IMR-90 (cell line): ENCODE results near the gene PADI6. TPM values are rescaled to one million over a fixed set of nuclear protein-coding genes. Genes with fewer than 3 reads are reported as not detected.

ENCODE experiments used
- ATAC-seq: fragments of 200-7000 bp; cut with Tn5 transposase; 2 replicates; pipeline ENCODE4 v1.9.1; 2020; ENCODE audit warnings: low read depth, mild to moderate bottlenecking, moderate library complexity
- BruUV-seq: library from RNA; stranded (reverse); fragments of 400-500 nt; replicated peaks from 2 replicates; lab custom pipeline; 2021; lab: Mats Ljungman, UMichigan
- CTCF ChIA-PET: fragments of 300-600 bp; formaldehyde crosslinking; extraction: SDS; loops from one replicate; lab custom pipeline; 2021; ENCODE audit warnings: antibody characterized with exemption; lab: Yijun Ruan, JAX
- POLR2A ChIA-PET: fragments of 300-600 bp; sonication (Branson Sonifier 250); formaldehyde crosslinking; loops from one replicate; lab custom pipeline; 2022; ENCODE audit warnings: antibody characterized with exemption; ENCODE audit not compliant: unreplicated experiment; lab: Charles Lee
- DNase-seq: peaks from one replicate; pipeline ENCODE4 v3.0.0; 2013
- H2AFZ ChIP-seq: replicated peaks from 2 replicates; pipeline ENCODE3; 2013; ENCODE audit warnings: low read length, mild to moderate bottlenecking; ENCODE audit not compliant: poor library complexity
- H2AK5ac ChIP-seq: 2 replicates; pipeline ENCODE4 v1.6.1; 2013; ENCODE audit warnings: low read depth, low read length, inconsistent platforms
- H2AK9ac ChIP-seq: replicated peaks from 2 replicates; pipeline ENCODE3; 2013; ENCODE audit warnings: mild to moderate bottlenecking, low read depth, low read length, moderate library complexity; ENCODE audit not compliant: poor library complexity
- H2BK120ac ChIP-seq: 2 replicates; pipeline ENCODE4 v1.6.1; 2013; ENCODE audit warnings: low read depth, low read length, inconsistent platforms
- H2BK15ac ChIP-seq: 3 replicates; pipeline ENCODE4 v1.6.1; 2013; ENCODE audit warnings: low read depth, low read length, inconsistent platforms
- H2BK20ac ChIP-seq: 2 replicates; pipeline ENCODE4 v1.6.1; 2013; ENCODE audit warnings: low read depth, mild to moderate bottlenecking, inconsistent platforms, low read length, moderate library complexity
- H2BK5ac ChIP-seq: 2 replicates; pipeline ENCODE4 v1.6.1; 2013; ENCODE audit warnings: mild to moderate bottlenecking, low read depth, low read length, inconsistent platforms; ENCODE audit not compliant: poor library complexity, severe bottlenecking
- H3K14ac ChIP-seq: replicated peaks from 2 replicates; pipeline ENCODE4 v1.6.1; 2013; ENCODE audit warnings: low read depth, low read length, inconsistent platforms
- H3K18ac ChIP-seq: 2 replicates; pipeline ENCODE4 v1.6.1; 2013; ENCODE audit warnings: low read depth, low read length, control low read depth
- H3K23ac ChIP-seq: 2 replicates; pipeline ENCODE4 v1.6.1; 2013; ENCODE audit warnings: low read depth, low read length, inconsistent platforms
- H3K27ac ChIP-seq: 2 replicates; pipeline ENCODE4 v1.5.1; 2013; ENCODE audit warnings: mild to moderate bottlenecking, control low read depth, low read length; ENCODE audit not compliant: insufficient read depth
- H3K27me3 ChIP-seq: 2 replicates; pipeline ENCODE4 v1.6.1; 2013; ENCODE audit warnings: low read length; ENCODE audit not compliant: control insufficient read depth, insufficient read depth
- H3K36me3 ChIP-seq: 2 replicates; pipeline ENCODE4 v1.6.1; 2013; ENCODE audit warnings: low read length, mixed read lengths; ENCODE audit not compliant: control insufficient read depth, insufficient read depth
- H3K4ac ChIP-seq: 2 replicates; pipeline ENCODE4 v1.6.1; 2013; ENCODE audit warnings: low read depth, low read length, inconsistent platforms
- H3K4me1 ChIP-seq: 2 replicates; pipeline ENCODE4 v1.6.1; 2013; ENCODE audit warnings: low read length, mixed read lengths; ENCODE audit not compliant: control insufficient read depth, insufficient read depth
- H3K4me2 ChIP-seq: 2 replicates; pipeline ENCODE4 v1.6.1; 2013; ENCODE audit warnings: low read depth, mild to moderate bottlenecking, control low read depth, low read length, moderate library complexity
- H3K4me3 ChIP-seq: 2 replicates; pipeline ENCODE4 v1.5.1; 2013; ENCODE audit warnings: low read depth, mild to moderate bottlenecking, control low read depth, low read length, moderate library complexity; ENCODE audit not compliant: insufficient read depth
- H3K56ac ChIP-seq: 2 replicates; pipeline ENCODE4 v1.6.1; 2013; ENCODE audit warnings: low read length, inconsistent platforms; ENCODE audit not compliant: insufficient read depth; ENCODE audit errors: extremely low read depth
- H3K79me1 ChIP-seq, 2 experiments: 2 replicates each; pipeline ENCODE4 v1.6.1; 2013; ENCODE audit warnings: low read length in 2 of 2, inconsistent platforms in 1 of 2, low read depth in 1 of 2
- H3K9ac ChIP-seq: 2 replicates; pipeline ENCODE4 v1.6.1; 2013; ENCODE audit warnings: low read depth, low read length, control low read depth
- H3K9me1 ChIP-seq: 2 replicates; pipeline ENCODE4 v1.6.1; 2013; ENCODE audit warnings: low read length, inconsistent platforms; ENCODE audit not compliant: insufficient read depth
- H3K9me3 ChIP-seq: 2 replicates; pipeline ENCODE4 v1.6.1; 2013; ENCODE audit warnings: low read length; ENCODE audit not compliant: control insufficient read depth, insufficient read depth
- H4K20me1 ChIP-seq: 2 replicates; pipeline ENCODE4 v1.6.1; 2013; ENCODE audit warnings: low read length, inconsistent platforms; ENCODE audit not compliant: insufficient read depth
- H4K5ac ChIP-seq: 2 replicates; pipeline ENCODE4 v1.6.1; 2013; ENCODE audit warnings: mild to moderate bottlenecking, low read depth, low read length, control low read depth
- H4K8ac ChIP-seq, 2 experiments: 2 replicates each; pipeline ENCODE4 v1.6.1; 2013; ENCODE audit warnings: low read depth in 2 of 2, low read length in 2 of 2, control low read depth in 1 of 2, inconsistent platforms in 1 of 2
- H4K91ac ChIP-seq: 2 replicates; pipeline ENCODE4 v1.6.1; 2013; ENCODE audit warnings: low read depth, low read length, inconsistent platforms; ENCODE audit not compliant: insufficient read depth
- BHLHE40 ChIP-seq: fragments of 150-350 bp; IDR thresholded peaks from 2 replicates; pipeline ENCODE4 v1.6.1; 2016; ENCODE audit warnings: mild to moderate bottlenecking, low read depth, low read length
- CHD1 ChIP-seq: IDR thresholded peaks from 2 replicates; pipeline ENCODE4 v1.6.1; 2012; ENCODE audit warnings: low read depth, low read length, improper control_type of control experiment
- CTCF ChIP-seq: conservative IDR thresholded peaks from 2 replicates; pipeline ENCODE4 v1.5.1; 2012; ENCODE audit warnings: mild to moderate bottlenecking, low read depth, low read length, improper control_type of control experiment
- FOS ChIP-seq: fragments of 150-350 bp; IDR thresholded peaks from 2 replicates; pipeline ENCODE4 v1.6.1; 2016; ENCODE audit warnings: low read depth, low read length
- MAFK ChIP-seq: IDR thresholded peaks from 2 replicates; pipeline ENCODE4 v1.6.1; 2012; ENCODE audit warnings: low read depth, low read length, improper control_type of control experiment
- MAZ ChIP-seq: IDR thresholded peaks from 2 replicates; pipeline ENCODE4 v1.6.1; 2012; ENCODE audit warnings: low read depth, mild to moderate bottlenecking, low read length, improper control_type of control experiment, moderate library complexity, borderline replicate concordance
- MXI1 ChIP-seq: IDR thresholded peaks from 2 replicates; pipeline ENCODE4 v1.6.1; 2012; ENCODE audit warnings: low read depth, mild to moderate bottlenecking, low read length, moderate library complexity, borderline replicate concordance
- USF2 ChIP-seq: fragments of 150-350 bp; IDR thresholded peaks from 2 replicates; pipeline ENCODE4 v1.6.1; 2017; ENCODE audit warnings: mild to moderate bottlenecking, antibody characterized with exemption, low read length, low read depth
- WGBS, 2 experiments: methylation state at CpG; one replicate each; pipeline versions ENCODE4 v1.1.5 to v1.1.7; 2013; ENCODE audit warnings: missing lambda C conversion rate in 2 of 2; ENCODE audit not compliant: insufficient read length in 1 of 2; ENCODE audit errors: extremely low coverage in 2 of 2; 5-methylcytosine and 5-hydroxymethylcytosine counted together
- dilution Hi-C: fragments of 300-500 bp; cut with HindIII; formaldehyde crosslinking; loops from one replicate; pipeline ENCODE4 v1.14.3; 2018; ENCODE audit warnings: low sequenced_read_pairs; ENCODE audit not compliant: unreplicated experiment
- in situ Hi-C: fragments of 300-500 bp; cut with MboI; formaldehyde crosslinking; loops from 3 replicates; pipeline ENCODE4 v1.14.3; 2019; ENCODE audit warnings: low sequenced_read_pairs, inconsistent platforms, mixed read lengths
- intact Hi-C: fragments of 100-400 bp; cut with micrococcal nuclease; formaldehyde crosslinking; loops from 2 replicates; pipeline ENCODE4 v1.10.0; 2022
- polyA plus RNA-seq, 3 experiments: library from polyadenylated mRNA; depleted of rRNA; stranded (reverse); fragments of >200 nt; gene quantifications; 2 replicates each; pipeline ENCODE4 v1.2.3, GENCODE V29; 2012; ENCODE audit warnings: low replicate concordance in 1 of 3
- total RNA-seq: library from RNA; depleted of rRNA; stranded (reverse); fragments of >200 nt; gene quantifications from 2 replicates; pipeline ENCODE4 v1.2.3, GENCODE V29; 2012

PADI6 gene
- total and polyA plus RNA-seq, 2 of the 4 experiments (the other 2 are of a cell fraction) = not detected

DNA sequence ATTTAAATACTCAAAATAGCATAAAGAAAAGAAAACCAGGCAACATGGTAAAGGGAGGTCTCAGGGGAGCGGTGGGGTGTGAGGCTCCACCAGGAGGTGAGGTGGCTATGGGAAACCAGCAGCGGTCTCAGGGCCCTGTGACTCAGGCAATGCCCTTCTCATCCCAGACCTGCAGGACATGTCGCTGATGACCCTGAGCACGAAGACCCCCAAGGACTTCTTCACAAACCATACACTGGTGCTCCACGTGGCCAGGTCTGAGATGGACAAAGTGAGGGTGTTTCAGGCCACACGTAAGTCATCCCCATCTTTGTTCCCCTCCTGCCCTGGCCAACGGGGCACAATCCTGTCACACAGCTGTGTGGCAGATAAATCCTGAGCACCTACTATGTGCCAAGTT lies 32.5 kb upstream of the PADI6 start:
- Histone ChIP-seq H3K9me1 (no peaks in the 10 kb centered on the region), H3K27me3 (peaks cover 13% of the 10 kb centered on the region), H3K18ac (no peak overlapping the region), H3K9me3 (no peaks in the 10 kb centered on the region), H2BK5ac (no peak overlapping the region), H3K14ac (no peak overlapping the region), H2BK15ac (no peak overlapping the region), H4K8ac (no peak overlapping the region), H3K79me1 (no peaks in the 10 kb centered on the region), H2AFZ (no peak overlapping the region), H2AK9ac (no peak overlapping the region), H2BK120ac (no peak overlapping the region), H2AK5ac (no peak overlapping the region), H3K4ac (no peak overlapping the region), H3K27ac (no peak overlapping the region), H3K9ac (no peak overlapping the region), H4K91ac (no peak overlapping the region), H2BK20ac (no peak overlapping the region), H3K4me1 (no peaks in the 10 kb centered on the region), H4K5ac (no peak overlapping the region), H4K20me1 (no peaks in the 10 kb centered on the region), H3K56ac (no peak overlapping the region), H3K4me2 (no peak overlapping the region), H3K23ac (no peak overlapping the region), H3K4me3 (no peak overlapping the region), H3K36me3 (no peaks in the 10 kb centered on the region)
- no TSS peak for BruUV-seq
- WGBS, 2 experiments = 0% methylated on average over 1 of the region's 7 CpGs; no CpG with 5 or more reads in 1 of the 2 experiments
- ATAC-seq (no peak), DNase-seq (no peak)
- TF ChIP-seq MAZ (no peak), USF2 (no peak), CHD1 (no peak), FOS (no peak), MAFK (no peak), BHLHE40 (no peak), CTCF (no peak), MXI1 (no peak)
- dilution Hi-C loops (no loop called here), intact Hi-C loops (no loop called here), in situ Hi-C loops (loop anchor here (5.0 kb wide), 1 partner anchor 212 kb away; no protein-coding TSS in a partner anchor)
- POLR2A ChIA-PET = no interaction called here
- CTCF ChIA-PET = no interaction called here
